Measurements from ENCODE around the gene DDB1.

The DDB1 gene

DNA sequence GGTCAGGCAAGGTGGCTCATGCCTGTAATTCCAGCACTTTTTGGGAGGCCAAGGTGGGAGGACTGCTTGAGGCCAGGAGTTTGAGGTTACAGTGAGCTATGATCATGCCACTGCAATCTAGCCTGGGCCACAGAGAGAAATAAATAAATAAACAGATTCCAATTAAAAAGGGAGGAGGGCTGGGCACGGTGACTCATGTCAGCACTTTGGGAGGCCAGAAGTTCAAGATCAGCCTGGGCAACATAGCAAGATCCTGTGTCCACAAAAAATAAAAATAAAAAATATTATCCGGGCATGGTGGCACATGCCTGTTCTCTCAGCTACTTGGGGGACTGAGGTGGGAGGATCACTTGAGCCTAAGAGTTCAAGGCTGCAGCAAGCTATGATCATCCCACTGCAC, 21.3 kb upstream of the DDB1 start:
- no peak for DNase-seq

DNA sequence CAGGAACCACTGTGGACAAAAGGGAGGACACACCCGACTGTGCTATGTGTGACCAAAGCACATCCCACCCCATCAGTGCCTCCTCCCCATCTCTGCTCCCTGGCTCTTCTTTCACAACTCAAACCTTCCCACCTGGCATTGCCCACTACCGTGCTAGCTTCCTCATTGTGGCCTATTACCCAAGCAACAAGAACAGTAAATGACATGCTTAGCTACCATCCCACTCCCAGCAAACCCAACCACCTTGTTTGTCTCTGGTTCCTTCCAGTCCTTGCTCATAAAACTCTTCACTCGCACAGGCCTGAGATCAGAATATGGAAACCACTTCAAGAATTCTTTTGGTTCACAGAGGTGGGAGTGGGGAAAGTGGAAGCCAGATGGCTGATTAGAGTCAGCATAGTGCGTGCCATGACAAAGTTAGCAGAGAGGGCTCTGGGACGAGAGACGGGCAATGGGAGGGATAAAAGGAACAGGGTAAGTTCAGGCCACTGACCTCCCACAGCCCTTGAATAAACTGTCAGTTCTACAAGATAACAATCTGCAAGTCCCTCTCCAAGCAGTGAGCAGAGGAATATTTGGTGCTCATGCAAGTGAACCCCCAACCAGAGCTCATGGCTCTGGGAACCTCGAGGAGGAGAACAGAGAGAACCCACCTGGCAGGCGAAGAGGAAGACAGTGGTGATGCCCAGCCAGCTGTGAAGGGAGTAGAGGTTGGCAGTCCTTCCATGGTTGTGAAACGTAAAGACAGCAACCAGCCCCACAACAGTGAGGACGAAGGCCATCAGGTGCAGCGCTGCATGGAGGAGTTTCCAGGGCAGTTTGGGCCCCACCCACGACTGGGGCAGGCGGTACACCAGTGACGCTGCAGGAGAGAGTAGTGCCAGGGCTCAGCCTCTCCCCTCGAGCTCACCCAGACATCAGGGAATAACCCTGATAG, 20.5 kb upstream of the DDB1 start:
- no peak for DNase-seq

DNA sequence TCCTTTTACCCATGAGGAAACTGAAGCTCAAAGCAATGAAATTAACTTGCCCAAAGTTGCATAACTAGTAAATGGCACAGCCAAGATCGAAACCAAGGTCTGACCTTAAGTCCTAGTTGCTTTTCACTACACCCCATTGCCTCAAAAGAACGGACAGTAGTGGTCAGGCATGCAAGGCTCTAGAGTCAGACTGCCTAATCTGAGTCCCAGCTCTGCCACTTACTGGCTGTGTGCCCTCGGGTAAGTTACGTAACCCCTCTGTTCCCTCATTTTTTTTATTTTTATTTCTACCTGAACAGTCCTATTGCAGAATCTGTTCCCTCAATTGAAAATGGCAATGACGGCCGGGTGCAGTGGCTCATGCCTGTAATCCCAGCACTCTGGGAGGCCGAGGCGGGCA, 19.1 kb upstream of the DDB1 start:
- no peak for DNase-seq

DNA sequence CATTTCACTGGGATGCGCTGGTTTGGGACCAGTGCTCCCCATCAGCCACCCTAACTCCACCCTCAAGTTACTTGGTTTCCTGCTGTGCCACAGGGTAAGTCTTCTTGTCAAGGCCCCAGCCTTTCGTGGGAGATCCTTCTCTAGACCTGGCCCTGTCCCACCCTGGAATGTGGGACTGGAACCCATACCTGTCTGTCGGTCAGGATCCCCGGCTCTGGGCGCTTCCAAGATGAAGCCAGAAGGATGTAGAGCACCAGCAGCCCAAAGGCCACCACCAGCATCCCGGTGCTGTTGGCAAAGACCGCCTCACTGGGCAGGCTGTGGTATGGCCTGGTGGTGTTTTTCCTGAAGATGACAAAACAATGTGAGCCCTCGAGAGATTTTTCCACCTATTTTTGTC, 17.9 kb upstream of the DDB1 start:
- no peak for DNase-seq

DNA sequence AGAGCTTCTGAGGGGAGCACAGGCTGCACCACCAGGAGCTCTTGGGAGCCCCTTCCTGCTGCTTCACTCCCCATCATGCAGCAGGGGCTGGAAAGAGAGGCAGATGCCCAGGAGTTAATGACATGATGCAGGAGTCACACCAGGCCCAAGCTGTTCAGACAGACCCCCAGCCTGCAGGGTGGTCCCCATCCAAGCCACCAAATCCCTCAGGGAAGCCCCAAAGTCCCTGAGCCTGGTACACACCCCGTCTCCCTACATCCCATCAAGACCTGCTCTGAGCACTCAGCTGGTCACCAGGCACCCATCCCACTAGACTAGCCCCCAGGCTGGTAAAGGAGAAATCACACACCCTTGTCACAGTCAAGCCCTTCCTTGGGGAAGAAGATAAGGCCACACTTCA, 17.4 kb upstream of the DDB1 start:
- no peak for DNase-seq

DNA sequence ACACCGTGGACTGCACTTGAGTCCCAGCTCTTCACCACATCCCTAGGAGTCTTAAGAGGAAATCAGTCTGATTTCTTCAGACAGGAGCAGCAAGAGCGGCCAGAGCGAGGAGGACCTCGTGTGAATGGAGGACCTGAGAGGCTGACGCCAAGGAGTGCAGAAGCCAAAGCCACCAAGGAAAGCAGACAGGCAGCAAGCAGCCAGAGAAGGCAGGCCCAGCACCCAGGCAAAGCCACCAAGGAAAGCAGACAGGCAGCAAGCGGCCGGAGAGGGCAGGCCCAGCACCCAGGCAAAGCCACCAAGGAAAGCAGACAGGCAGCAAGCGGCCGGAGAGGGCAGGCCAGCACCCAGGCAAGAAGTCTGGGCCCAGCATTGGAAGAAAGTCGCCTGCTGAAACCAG, 17.0 kb upstream of the DDB1 start:
- no peak for DNase-seq

DNA sequence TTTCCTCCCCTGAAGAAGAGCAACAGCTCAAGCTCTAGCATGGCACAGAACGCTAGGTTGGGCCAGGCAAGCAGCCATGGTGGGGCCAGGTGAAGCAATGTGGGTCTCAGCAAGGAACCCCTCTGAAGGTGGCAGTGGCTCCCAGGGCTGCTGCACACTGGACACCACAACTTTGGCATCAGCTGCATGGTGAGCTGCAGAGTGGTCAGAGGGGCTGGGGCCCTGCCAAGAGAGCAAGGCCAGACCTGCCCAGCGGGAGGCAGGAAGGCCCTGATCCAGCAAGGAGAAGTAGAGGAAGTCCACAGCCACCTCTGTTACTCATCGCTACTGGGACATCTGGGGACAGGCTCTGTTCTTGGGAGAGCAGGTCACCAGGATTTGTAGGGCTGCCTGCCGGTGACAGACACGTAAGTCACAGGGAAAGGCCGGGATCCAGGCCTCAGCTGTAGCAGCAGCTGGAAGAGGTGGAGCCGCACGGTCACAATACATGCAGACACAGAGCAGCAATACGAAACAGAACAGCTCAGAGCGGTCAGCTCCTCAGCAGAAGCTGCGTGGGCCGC, 16.4 kb upstream of the DDB1 start:
- no peak for DNase-seq

DNA sequence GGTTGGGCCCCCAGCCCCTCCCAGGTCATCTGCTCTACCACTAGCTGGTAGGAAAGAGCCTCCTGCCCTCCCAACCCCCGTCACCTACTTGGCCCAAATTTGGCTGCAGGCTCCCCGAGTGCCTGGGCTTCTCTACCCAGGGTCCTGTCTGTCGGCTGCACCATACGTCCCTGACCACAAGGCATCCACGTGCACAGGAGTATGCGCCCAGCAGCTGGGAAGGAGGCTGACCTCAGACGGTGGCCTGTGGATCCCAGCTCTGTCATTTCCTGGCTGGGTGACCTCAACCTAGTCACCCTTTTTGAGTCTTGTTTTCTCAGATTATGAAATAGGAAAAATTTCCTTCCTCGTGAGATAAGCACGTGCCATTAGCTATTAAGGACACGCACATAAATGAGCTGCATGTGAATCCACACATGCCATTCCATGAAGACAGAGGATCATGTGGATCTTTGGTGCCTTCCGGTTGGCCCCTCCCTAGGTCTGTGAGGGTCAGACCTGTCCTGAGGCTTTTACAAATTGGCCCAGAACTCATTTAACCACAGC, 15.1 kb upstream of the DDB1 start:
- no peak for DNase-seq

DNA sequence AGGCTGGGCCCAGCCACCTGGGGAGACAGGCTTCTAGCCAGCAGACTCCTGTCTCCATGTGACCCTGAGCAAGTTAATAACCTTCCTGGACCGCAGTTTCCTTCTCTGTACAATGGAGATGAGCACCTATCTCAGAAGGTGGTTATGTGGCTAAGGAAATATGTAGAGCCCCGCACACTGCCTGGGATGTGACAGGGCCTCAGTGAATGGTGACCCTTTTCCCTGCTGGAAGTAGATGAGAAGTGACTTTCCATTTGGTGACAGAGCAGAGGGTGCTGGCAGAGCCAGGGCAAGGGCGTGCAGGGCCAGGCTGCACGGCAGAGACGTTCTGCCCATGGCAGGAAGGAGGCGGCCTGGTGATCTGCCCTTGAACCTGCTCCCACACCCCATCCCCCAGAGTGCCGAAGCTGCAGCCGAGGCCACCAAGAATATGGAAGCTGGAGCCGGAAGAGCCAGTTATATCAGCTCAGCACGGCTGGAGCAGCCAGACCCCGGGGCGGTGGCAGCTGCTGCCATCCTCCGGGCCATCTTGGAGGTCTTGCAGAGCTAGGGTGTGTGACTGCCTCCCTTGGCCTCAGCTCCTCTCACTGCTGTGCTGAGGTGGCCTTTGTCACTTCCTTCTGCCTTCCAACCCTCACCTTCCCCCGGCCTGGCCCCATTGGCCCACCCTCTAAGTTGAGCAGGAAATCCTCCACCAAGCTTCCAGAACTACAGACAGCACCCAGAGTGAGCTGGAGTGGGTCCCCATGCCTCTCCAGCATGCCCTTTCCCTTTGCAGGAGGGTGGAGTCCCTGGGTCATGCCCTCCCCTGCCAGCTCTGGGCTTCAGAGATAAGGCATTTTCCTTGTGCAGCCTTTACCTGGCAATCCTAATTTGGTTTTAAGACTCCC, 13.3 kb upstream of the DDB1 start:
- no peak for DNase-seq

DNA sequence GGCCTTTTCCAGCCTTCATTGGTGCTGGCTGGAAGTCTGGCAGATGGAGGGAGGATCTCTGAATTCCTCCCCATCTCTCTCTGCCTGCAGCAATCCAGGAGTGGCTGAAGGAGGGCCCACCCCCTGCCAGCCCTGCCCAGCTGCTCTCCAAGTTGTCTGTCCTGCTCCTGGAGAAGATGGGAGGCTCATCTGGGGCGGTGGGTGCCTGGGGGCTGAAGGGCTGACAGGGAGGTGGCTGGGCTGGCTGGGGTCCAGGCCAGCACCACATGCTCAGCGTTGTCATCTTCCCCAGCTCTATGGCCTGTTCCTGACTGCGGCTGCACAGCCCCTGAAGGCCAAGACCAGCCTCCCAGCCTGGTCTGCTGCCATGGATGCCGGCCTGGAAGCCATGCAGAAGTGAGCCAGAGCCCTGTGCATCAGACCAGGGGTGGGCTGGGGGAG, 12.3 kb upstream of the DDB1 start:
- no peak for DNase-seq

DNA sequence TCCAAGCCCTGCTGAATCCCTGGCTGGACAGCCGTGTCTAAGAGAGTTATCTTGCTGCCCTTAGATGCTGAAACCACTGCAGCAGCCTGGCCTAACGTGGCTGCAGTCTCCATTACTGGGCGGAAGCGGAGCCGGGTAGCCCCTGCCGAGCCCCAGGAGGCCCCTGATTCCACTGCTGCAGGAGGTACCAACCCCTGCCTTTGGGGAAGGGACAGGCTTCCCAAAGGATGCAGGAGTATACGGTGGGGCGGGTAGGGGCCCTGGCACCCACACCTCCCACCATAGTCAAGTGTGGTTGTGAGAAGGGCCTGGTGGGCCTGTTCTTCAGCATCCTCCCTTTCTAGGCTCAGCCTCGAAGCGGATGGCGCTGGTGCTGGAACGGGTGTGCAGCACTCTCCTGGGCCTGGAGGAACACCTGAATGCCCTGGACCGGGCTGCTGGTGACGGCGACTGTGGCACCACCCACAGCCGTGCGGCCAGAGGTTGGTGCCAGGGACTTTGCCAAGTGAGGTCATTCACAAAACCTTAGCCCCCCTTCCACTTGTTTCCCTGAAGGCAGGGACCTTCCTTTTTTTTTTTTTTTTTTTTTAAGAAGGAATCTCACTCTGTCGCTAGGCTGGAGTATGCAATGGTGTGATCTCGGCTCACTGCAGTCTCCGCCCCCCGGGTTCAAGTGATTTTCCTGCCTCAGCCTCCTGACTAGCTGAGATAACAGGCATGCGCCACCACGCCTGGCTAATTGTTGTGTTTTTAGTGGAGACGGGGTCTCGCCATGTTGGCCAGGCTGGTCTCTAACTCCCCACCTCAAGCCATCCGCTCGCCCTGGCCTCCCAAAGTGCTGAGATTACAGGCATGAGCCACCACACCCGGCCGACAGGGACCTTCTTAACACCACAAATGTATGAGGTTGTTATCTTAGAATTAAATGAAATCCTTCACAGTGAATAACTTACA, 11.2 kb upstream of the DDB1 start:
- DNase-seq = no peak

DNA sequence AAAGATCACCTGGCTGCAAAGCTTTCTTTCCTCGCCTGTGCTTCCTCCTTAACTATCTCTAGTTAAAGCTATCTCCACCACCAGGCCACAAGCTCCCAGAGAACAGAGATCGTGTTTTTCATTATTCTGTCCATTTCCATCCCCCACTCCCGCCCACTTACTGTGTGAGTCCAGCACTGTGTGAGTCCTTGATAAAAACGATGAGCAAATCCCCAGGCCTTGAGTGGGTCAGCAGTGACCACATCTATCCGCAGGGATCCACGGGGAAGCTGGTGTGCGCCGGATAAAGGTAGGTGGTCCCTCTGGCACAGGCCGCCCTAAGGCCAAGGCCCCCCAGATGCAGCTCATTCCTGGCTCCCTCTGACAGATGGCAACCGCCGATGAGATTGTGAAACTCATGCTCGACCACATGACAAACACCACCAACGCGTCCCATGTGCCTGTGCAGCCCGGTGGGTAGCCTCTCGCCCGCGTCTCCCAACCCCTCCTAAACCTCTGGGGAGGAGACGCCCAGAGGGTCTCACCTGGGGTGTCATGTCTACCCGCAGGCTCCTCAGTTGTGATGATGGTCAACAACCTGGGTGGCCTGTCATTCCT, 9.4 kb upstream of the DDB1 start:
- DNase-seq = no peak

DNA sequence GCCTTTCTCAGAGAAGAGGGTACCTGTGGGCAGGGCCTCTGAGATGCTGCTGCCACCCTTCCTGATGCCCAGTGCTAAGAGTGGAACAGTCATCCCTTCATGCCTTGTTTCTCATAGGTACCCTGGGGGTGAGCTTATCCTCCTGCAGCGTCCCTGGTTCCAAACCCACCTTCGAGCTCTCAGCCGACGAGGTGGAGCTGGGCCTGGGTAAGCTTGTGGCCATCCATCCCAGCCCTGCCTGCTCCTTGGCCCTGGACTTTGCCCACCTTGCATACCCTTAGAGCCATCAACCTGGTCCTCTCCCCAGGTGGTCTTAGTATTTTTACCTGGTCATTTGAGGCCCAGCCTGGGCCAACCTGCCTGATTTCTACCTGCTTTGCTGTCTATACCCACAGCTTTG, 8.8 kb upstream of the DDB1 start:
- no peak for DNase-seq

DNA sequence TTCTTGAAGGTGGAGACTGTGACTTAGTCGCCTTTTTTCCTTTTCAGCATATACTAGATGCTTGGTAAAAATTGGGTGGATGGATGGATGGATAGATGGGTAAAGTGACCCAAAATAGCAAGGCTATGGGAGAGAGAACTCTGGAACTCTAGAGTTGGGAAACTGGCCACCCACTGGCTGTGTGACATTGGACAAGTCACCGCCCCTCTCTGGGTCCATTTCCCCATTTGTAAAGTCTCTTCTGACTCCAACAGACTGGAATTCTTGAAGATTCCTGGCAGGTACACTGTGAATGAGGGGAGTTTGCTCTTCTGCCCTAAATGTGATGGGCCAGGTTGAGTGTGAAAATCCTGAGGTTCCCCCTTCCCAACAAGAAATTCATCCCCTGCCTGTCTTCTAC, 8.1 kb upstream of the DDB1 start:
- DNase-seq = no peak

DNA sequence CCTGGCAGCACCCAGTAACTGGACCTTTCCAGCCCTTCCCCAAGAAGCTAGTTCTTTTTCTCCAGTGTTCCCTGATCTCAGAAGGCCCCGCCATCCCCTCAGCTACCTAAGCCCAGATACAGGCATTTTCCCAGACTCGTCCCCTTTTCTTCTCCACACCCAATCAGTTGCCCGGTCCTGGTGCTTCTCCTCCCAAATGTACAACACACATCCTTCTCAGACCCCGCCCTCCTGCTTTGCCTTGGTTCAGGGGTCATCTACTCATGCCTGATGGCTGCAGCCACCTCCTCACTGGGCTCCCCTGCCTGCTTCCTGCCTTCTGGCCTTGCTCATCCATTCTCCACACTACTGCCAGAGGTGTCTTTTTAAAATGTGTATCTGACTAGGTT, 6.6 kb upstream of the DDB1 start:
- no peak for DNase-seq

DNA sequence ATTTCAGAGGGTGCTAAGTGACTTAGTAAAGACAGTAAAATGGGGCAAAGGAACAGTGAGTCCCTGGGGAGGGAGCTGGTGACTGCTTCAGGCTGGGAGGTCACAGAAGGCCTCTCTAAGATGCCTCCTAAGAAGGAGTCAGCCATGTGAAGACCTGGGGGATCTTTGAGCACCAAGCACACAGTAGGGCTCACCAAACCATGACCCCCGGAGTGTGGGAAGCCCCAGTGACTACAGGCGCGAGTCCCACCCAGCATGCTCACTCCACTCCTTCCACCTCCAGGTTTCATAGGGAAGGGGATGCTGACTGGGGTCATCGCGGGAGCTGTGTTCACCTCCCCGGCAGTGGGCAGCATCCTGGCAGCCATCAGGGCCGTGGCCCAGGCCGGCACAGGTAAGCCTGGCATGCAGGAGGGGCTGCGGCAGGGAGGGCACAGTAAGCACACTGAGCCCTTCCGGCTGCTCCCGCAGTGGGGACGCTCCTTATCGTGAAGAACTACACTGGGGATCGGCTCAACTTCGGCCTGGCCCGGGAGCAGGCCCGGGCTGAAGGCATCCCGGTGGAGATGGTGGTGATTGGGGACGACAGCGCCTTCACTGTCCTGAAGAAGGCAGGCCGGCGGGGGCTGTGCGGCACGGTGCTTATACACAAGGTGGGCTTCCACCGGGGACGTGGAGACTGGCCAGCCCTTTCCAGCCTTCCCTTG, 6.0 kb upstream of the DDB1 start:
- DNase-seq = no peak

DNA sequence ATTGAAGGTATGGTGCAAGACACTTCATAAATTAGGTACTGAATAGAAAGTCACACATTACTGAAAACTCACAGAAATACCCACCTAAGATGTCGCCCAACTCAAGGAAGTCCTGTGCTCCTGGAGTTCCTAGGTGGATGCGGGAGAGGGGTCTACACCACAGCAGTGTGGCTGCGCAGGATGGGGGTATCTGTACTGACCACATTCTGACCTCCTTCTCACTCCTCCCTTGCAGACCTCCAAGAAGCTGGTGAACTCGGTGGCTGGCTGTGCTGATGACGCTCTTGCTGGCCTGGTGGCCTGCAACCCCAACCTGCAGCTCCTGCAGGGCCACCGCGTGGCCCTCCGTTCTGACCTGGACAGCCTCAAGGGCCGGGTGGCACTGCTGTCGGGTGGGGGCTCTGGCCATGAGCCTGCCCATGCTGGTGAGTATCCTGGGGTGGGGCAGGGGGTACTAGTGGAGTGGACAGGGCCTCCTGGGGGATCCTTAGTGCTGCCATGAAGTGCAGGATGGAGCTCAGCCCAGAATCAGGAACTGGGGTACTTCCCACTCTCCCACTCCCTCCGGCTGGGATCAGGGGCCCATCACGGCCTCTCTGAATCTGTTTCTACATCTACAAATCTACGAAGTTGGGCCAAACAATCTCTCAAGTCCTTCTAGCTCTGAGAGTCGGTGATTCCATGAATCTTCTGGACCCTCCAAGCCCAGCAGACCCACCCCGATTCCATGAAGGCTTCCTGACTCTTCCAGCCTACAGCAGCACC, 5.0 kb upstream of the DDB1 start:
- DNase-seq = no peak

DNA sequence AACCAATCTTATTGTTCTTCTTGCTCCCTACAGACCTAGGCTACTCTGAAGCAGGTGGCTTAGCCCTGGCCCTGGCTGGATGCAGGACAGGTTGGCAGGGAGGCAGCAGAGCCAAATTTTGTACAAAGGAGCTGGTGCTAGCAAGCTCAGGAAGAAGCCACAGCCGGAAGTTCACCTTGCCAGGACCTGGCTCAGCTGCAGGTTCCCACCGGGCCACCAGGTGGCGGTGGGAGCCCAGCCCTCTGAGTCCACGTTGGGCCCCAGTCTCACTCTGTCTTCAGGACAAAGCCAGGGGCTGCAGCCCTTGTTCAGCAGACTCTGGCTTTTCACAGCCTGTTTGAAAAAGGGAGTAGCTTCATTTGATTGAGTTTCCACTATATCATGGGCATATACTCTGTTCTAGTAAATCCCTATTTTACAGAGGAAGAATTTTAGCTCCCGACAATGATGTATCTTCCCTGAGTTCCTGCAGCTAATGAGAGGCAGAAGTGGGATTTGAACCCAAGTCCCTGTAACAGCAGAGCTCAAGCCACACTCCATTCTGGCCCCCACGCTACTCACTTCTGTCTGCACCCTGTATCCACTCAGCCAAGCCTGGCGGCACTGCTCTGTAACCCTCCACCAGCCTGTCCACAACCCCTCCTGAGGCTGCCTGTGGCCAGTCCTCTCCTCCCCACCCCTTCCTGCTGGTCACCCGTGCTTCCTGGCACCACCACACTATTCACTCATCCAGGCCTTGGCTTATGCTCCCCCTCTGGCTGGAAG, 3.4 kb upstream of the DDB1 start:
- DNase-seq = peak; percentile 79

DNA sequence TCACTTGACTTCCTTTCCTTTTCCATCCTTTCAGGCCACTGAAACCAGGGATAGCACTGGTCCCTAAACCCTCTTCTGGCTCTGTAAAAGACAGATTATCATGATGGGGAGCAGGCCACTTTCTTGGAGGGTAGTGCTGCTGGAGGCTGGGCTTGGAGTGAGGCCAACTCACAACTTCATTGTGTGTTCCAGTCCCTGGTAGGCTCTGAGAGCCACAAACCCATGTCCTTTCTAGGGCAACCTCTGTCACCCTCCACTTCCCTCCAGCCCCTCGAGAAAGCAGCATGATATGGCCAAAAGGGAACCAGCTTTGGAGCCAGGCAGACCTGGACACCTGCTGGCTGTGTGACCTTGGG, 2.4 kb upstream of the DDB1 start:
- no peak for DNase-seq
